GM13976 (cell line): ENCODE data around the gene SLC12A7.
A peak's percentile ranks its signal among the peaks of the same experiment; 100 is the strongest.
"Not testable (repeated sequence)": the region's sequence is repeated elsewhere in the genome, so short reads cannot be mapped to it uniquely, and the experiment has no call there.

Experiments
- DNase-seq: peaks from one replicate; pipeline ENCODE4 v3.0.0; 2012; ENCODE audit warnings: low spot score
- in situ Hi-C: fragments of 300-500 bp; cut with MboI; formaldehyde crosslinking; loops from one replicate; pipeline ENCODE4 v1.12.0; 2022; ENCODE audit warnings: low sequenced_read_pairs, mixed read lengths, inconsistent platforms; ENCODE audit not compliant: unreplicated experiment
- TF ChIP-seq, protein P1 (sequence below): IDR thresholded peaks from 2 replicates; pipeline ENCODE4 v1.5.1; 2012; ENCODE audit warnings: borderline replicate concordance, mild to moderate bottlenecking; ENCODE audit not compliant: insufficient read depth; ENCODE audit errors: extremely low read depth, missing control alignments, control extremely low read depth

Gene SLC12A7

DNA sequence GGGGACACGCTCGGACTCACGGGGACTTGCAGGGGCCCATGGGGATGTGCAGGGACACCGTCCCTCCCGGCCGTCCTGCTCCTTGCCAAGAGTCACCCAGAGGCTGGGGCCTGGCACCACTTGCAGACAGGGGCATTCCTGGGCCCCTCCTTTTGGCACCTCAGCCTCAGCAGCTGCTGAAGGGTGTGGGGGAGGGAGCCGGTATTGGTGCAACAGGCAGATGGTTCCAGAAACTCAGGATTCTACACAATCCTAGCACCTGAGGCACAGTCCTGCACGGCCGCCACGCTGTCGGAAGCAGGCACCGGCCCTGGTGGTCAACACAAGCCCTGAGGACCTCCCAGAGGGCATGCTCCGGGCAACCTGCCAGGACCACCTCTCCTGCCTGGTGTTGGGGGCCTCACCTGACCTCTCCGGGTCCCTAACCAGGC lies 19.3 kb upstream of the SLC12A7 start:
- in situ Hi-C loops = loop anchor here (10.0 kb wide), 1 partner anchor 196 kb away; no protein-coding TSS in a partner anchor
- DNase-seq = no peak
- TF ChIP-seq, protein P1, sequence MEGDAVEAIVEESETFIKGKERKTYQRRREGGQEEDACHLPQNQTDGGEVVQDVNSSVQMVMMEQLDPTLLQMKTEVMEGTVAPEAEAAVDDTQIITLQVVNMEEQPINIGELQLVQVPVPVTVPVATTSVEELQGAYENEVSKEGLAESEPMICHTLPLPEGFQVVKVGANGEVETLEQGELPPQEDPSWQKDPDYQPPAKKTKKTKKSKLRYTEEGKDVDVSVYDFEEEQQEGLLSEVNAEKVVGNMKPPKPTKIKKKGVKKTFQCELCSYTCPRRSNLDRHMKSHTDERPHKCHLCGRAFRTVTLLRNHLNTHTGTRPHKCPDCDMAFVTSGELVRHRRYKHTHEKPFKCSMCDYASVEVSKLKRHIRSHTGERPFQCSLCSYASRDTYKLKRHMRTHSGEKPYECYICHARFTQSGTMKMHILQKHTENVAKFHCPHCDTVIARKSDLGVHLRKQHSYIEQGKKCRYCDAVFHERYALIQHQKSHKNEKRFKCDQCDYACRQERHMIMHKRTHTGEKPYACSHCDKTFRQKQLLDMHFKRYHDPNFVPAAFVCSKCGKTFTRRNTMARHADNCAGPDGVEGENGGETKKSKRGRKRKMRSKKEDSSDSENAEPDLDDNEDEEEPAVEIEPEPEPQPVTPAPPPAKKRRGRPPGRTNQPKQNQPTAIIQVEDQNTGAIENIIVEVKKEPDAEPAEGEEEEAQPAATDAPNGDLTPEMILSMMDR = no peak

DNA sequence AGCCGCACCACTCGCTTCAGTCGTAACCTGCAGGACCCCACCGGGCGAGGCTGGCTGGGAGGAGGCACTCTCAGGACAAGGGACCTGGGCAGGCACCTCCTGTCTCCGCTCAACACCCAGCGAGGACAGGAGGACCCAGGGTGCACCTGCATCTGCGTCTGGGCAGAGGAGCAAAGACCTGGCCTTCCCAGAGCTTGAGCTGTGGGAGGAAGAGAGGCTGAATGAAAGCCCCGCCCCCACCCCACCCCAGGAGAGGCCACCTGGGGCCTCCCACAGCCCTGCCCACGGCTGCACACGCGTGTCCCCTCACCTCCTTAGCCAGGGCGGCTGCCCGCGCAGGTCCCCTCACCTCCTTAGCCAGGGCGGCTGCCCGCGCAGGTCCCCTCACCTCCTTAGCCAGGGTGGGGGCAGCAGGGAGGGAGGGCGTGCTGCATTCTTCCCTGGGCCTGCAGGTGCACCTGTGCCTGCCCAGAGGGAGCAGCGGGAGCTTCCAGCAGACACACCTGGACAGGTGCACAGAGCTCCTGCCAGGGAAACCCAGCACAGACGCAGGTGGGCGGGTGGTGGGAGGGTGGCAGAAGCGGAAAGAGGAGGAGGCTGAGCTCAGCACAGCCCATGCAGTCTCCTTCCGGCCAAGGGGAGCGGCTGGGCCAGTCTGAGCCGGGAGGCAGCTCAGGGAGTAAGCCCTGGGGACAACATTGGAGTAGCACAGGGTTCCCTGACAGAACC lies 18.5 kb upstream of the SLC12A7 start:
- in situ Hi-C loops = loop anchor here (10.0 kb wide), 1 partner anchor 196 kb away; no protein-coding TSS in a partner anchor
- peak; percentile 71 for DNase-seq
- TF ChIP-seq, protein P1 = no peak

DNA sequence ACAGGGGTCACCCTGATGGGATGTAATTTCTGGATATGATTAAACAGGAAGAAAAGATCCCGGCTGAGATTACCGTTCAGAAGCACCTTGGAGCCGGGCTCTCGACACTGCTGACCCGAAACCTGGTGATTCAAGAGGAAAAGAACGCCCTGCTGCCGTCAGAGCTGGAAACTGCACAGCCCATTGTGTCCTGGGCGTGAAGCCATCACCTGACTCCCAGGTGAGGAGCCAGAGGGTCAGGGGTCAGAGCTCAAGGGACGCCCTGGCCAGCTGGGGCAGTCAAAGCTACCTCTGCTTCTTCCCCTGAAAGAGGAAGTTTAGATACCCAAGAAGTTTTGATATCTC lies 17.8 kb upstream of the SLC12A7 start:
- TF ChIP-seq, protein P1 = no peak
- no peak for DNase-seq
- in situ Hi-C loops = loop anchor here (10.0 kb wide), 1 partner anchor 195 kb away; no protein-coding TSS in a partner anchor

DNA sequence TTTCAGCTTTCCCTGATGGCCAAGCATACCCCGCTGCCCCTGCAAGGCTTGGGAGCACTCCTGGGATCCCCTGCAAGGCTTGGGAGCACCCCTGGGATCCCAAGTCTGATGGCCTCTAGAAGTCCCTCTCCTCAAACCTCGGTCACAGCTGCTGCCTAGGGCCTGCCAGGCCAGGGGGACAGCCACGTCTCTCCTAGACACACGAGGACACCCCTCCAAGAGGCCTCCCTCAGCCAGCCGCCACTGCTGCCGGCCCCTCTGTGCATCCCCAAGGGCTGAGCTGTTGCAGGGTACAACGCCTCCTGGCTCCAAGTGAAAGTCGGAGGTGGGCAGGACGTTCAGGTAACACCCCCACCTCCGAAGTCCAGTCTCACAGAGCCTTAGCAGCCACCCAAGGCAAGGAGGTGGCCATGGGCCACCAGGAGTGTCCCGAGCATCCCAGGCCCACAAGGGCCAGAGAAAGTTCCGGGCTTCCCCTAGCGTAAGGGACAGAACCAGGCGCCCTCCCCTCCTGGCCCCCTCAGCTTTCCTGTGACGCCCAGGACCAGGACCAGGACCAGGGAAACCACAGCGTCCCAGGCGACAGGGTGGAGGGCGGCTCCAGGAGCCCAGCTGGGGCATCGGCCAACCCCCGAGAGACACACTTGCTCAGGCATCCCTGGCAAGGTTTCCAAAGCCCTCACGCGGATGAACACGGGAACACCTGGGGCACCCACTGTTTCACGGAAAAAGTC lies 17.3 kb upstream of the SLC12A7 start:
- DNase-seq = no peak
- in situ Hi-C loops = no loop called here
- TF ChIP-seq, protein P1 = no peak

DNA sequence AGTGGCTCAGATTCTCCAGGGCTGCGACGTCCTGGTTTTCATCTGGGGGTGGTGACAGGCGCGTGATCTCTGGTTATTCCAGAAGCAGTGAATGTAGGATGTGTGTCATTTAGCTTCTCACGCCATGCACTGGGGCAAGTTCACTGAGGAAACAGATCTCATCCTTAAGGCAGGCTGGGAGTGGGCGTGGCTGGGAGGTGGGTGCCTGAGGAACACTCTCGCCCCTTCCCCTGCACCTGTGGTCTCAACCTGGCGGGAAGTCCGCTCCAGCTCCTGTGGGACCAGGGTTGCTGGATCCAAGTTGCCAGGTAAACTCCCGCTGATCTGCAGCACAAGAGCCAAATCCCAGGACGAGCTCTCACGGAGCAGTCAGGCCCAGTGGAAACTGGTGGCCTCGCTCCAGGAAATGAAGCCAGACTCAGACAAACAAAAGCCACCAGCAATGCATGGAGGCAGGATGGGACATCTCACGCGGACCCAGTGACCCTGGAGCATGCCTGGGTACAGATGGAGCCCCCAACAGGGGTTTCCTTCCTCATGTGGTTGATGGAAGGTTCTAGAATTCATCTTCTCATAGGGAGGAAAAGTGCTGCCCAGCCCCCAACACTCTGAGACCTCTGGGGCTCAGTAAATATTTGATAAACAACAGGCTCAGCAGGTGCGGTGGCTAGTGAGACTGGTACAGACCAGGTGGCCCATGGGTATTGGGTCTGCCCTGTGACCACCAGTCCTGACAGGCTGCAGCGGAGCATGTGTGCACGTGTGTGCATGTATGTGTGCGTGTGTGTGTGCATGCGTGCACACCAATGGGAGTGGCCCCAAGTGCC lies 16.3 kb upstream of the SLC12A7 start:
- in situ Hi-C loops = no loop called here
- TF ChIP-seq, protein P1 = no peak
- no peak for DNase-seq

DNA sequence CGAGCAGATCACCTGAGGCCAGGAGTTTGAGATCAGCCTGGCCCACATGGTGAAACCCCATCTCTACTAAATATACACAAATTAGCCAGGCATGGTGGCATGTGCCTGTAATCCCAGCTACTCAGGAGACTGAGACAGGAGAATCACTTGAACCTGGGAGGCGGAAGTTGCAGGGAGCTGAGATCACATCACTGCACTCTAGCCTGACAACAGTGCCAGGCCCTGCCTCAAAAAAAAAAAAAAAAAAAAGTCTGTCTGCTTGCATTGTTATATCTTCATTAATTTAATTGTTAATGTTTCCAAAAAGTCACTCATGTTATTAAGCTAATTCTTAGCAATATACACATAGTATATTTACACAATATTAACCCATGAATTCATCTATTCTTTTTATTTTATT lies 13.8 kb upstream of the SLC12A7 start:
- DNase-seq, in situ Hi-C loops: not testable (repeated sequence)

DNA sequence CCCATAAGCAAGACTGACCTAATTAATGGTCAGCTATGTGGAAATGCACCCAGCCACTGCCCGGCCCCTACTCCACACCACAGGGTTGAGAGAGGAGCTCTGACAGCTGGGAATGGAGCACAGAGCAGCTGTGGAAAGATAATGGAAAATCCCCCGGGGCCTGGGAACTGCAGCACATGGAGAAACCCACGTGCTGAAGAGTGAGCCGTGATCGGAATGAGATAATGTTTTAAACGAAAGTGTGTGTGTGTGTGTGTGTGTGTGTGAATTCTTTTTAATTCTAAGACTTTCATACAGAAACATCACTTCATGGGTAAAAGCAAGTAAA lies 13.1 kb upstream of the SLC12A7 start:
- TF ChIP-seq, protein P1 = no peak
- no peak for DNase-seq
- in situ Hi-C loops = no loop called here
